Duodenal mucosa (tissue), 2 donors: ENCODE results near the gene FANK1.
"Not testable (repeated sequence)": the region's sequence is repeated elsewhere in the genome, so short reads cannot be mapped to it uniquely, and the experiment has no call there.

ENCODE experiments used
- H3K27ac ChIP-seq: one replicate; pipeline ENCODE4 v1.7.0; 2013; ENCODE audit warnings: low read depth, low read length
- H3K27me3 ChIP-seq, 2 donors: one replicate each; pipeline ENCODE4 v1.7.0; 2013; ENCODE audit warnings: low read length in 2 of 2, control low read depth in 1 of 2; ENCODE audit not compliant: insufficient read depth in 2 of 2, control insufficient read depth in 1 of 2
- H3K36me3 ChIP-seq, 2 donors: one replicate each; pipeline ENCODE4 v1.7.0; 2013; ENCODE audit warnings: low read length in 2 of 2, control low read depth in 1 of 2; ENCODE audit not compliant: insufficient read depth in 2 of 2, control insufficient read depth in 1 of 2
- H3K4me1 ChIP-seq, 2 donors: one replicate each; pipeline ENCODE4 v1.7.0; 2013; ENCODE audit warnings: low read length in 2 of 2, control low read depth in 1 of 2; ENCODE audit not compliant: insufficient read depth in 2 of 2, control insufficient read depth in 1 of 2
- H3K4me3 ChIP-seq, 2 donors: one replicate each; pipeline ENCODE4 v1.7.0; 2013; ENCODE audit warnings: low read length in 2 of 2, low read depth in 1 of 2
- H3K9ac ChIP-seq, 2 donors: one replicate each; pipeline ENCODE4 v1.7.0; 2013; ENCODE audit warnings: low read length in 2 of 2, low read depth in 1 of 2
- H3K9me3 ChIP-seq, 2 donors: one replicate each; pipeline ENCODE4 v1.7.0; 2013; ENCODE audit warnings: low read length in 2 of 2, control low read depth in 1 of 2; ENCODE audit not compliant: control insufficient read depth in 1 of 2

Gene FANK1

GRCh38 chr10:125886914-125887512 lies 9.4 kb upstream of the FANK1 start:
- Histone ChIP-seq H3K27me3 (no peaks in the 10 kb centered on the region), H3K27ac (no peak overlapping the region), H3K9ac (no peak overlapping the region), H3K9me3 (peaks cover 0 to 3% of the 10 kb centered on the region in 2 donors), H3K4me1 (no peaks in the 10 kb centered on the region), H3K36me3 (peaks cover 7 to 16% of the 10 kb centered on the region in 2 donors), H3K4me3 (no peak overlapping the region)

- not testable (repeated sequence) for H3K9me3 ChIP-seq, H3K27me3 ChIP-seq, H3K4me3 ChIP-seq, H3K27ac ChIP-seq, H3K4me1 ChIP-seq, H3K9ac ChIP-seq
- H3K36me3 ChIP-seq: peaks cover 7 to 11% of the 10 kb centered on the region in 2 donors
Measured at GRCh38 chr10:125889441-125889840, 6.9 kb upstream of the FANK1 start.

- H3K9me3 ChIP-seq, H3K27me3 ChIP-seq, H3K9ac ChIP-seq, H3K36me3 ChIP-seq, H3K4me1 ChIP-seq, H3K27ac ChIP-seq, H3K4me3 ChIP-seq: not testable (repeated sequence)
Measured at GRCh38 chr10:125892402-125892801, 4.0 kb upstream of the FANK1 start.

GRCh38 chr10:125894176-125894575 lies 2.2 kb upstream of the FANK1 start:
- not testable (repeated sequence) for H3K4me1 ChIP-seq, H3K9ac ChIP-seq, H3K27me3 ChIP-seq, H3K4me3 ChIP-seq, H3K9me3 ChIP-seq, H3K27ac ChIP-seq, H3K36me3 ChIP-seq

GRCh38 chr10:125895130-125896087 lies 955 bp upstream of the FANK1 start:
- H3K27me3 ChIP-seq, H3K4me1 ChIP-seq, H3K9me3 ChIP-seq, H3K36me3 ChIP-seq: not testable (repeated sequence)
- Histone ChIP-seq H3K27ac (peak overlapping the region; percentile 55), H3K4me3 (peak overlapping the region; percentile 64 to 87), H3K9ac (peak overlapping the region; percentile 37 to 64)

- H3K9ac ChIP-seq: peak overlapping the region in 1 of 2 donors; percentile 2
- H3K27me3 ChIP-seq, H3K27ac ChIP-seq, H3K9me3 ChIP-seq, H3K4me3 ChIP-seq, H3K36me3 ChIP-seq, H3K4me1 ChIP-seq: not testable (repeated sequence)
Measured at GRCh38 chr10:125897317-125897716, 953 bp downstream of the FANK1 start.

GRCh38 chr10:125900963-125901362 lies 4.6 kb downstream of the FANK1 start:
- H3K4me3 ChIP-seq, H3K4me1 ChIP-seq, H3K27me3 ChIP-seq, H3K9me3 ChIP-seq, H3K9ac ChIP-seq, H3K27ac ChIP-seq, H3K36me3 ChIP-seq: not testable (repeated sequence)

GRCh38 chr10:125903135-125903640 lies 6.8 kb downstream of the FANK1 start:
- not testable (repeated sequence) for H3K9ac ChIP-seq, H3K27me3 ChIP-seq, H3K36me3 ChIP-seq, H3K4me3 ChIP-seq, H3K27ac ChIP-seq, H3K4me1 ChIP-seq, H3K9me3 ChIP-seq

- not testable (repeated sequence) for H3K9me3 ChIP-seq, H3K27ac ChIP-seq, H3K4me1 ChIP-seq, H3K4me3 ChIP-seq, H3K9ac ChIP-seq, H3K27me3 ChIP-seq, H3K36me3 ChIP-seq
Measured at GRCh38 chr10:125905069-125905994, 9.0 kb downstream of the FANK1 start.

- not testable (repeated sequence) for H3K27me3 ChIP-seq, H3K9ac ChIP-seq, H3K36me3 ChIP-seq, H3K4me3 ChIP-seq, H3K9me3 ChIP-seq, H3K4me1 ChIP-seq, H3K27ac ChIP-seq
Measured at GRCh38 chr10:125907598-125907997, 11.2 kb downstream of the FANK1 start.
